HG03108 (cell line): ENCODE measurements around the gene DNAJC11.
"Not testable (repeated sequence)": the region's sequence is repeated elsewhere in the genome, so short reads cannot be mapped to it uniquely, and the experiment has no call there.

Experiments
- ATAC-seq: cut with Tn5 transposase; IDR thresholded peaks from one replicate; pipeline ENCODE4 v1.9.1; 2021; ENCODE audit warnings: moderate library complexity; ENCODE audit not compliant: unreplicated experiment

The DNAJC11 gene

GRCh38 chr1:6653436-6654290, 48.0 kb downstream of the DNAJC11 start:
- no peak for ATAC-seq

GRCh38 chr1:6652986-6653385, 48.6 kb downstream of the DNAJC11 start:
- no peak for ATAC-seq

GRCh38 chr1:6651909-6652308, 49.7 kb downstream of the DNAJC11 start:
- ATAC-seq: no peak

GRCh38 chr1:6648556-6648955, 53.1 kb downstream of the DNAJC11 start:
- no peak for ATAC-seq

GRCh38 chr1:6646499-6647148, 55.0 kb downstream of the DNAJC11 start:
- no peak for ATAC-seq

GRCh38 chr1:6645018-6645417, 56.6 kb downstream of the DNAJC11 start:
- no peak for ATAC-seq

- not testable (repeated sequence) for ATAC-seq
Measured at GRCh38 chr1:6640867-6641266, 60.7 kb downstream of the DNAJC11 start.

GRCh38 chr1:6638226-6638625, 63.4 kb downstream of the DNAJC11 start:
- ATAC-seq: no peak

GRCh38 chr1:6637770-6638169, 63.8 kb downstream of the DNAJC11 start:
- no peak for ATAC-seq

- not testable (repeated sequence) for ATAC-seq
Measured at GRCh38 chr1:6636778-6637177, 64.8 kb downstream of the DNAJC11 start.

- ATAC-seq: no peak
Measured at GRCh38 chr1:6635910-6636760, 65.5 kb downstream of the DNAJC11 start.

GRCh38 chr1:6635161-6635909, 66.3 kb downstream of the DNAJC11 start:
- no peak for ATAC-seq

- ATAC-seq: no peak
Measured at GRCh38 chr1:6634371-6635052, 67.1 kb downstream of the DNAJC11 start.

- no peak for ATAC-seq
Measured at GRCh38 chr1:6632588-6633514, 68.8 kb downstream of the DNAJC11 start.

- no peak for ATAC-seq
Measured at GRCh38 chr1:6631058-6631457, 70.6 kb downstream of the DNAJC11 start.

GRCh38 chr1:6630027-6630426, 71.6 kb downstream of the DNAJC11 start:
- ATAC-seq: no peak

- no peak for ATAC-seq
Measured at GRCh38 chr1:6628971-6629479, 72.6 kb downstream of the DNAJC11 start.

- ATAC-seq: no peak
Measured at GRCh38 chr1:6627841-6628545, 73.6 kb downstream of the DNAJC11 start.
